ENCODE results near the gene SKOR1.

Gene SKOR1

DNA sequence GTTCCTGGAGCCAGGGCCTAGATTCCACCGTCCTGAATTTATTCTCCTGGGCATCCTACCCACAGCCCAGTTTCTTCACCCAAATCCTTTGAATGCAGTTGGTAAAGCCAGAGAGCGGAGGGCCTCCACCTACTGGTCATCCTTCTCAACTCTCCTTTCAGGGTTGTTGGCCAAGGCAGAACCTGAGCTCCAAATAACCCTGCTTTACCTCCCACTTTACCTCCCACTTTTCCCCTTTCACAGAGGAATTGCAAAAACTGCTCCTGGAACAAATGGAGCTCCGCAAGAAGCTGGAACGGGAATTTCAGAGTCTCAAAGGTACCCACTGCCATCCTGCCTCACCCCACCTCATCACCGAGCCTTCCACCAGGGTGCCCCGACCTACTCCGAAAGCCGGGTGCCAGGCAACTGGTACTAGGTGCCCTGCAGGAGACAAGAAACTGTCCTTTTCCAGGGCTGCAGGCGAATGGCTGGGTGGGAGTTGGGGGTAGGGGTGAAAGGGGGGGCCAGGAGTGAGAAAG is 6.8 kb downstream of the SKOR1 start:
- peak; percentile 49 for DNase-seq (ENCODE audit: low spot score)

DNA sequence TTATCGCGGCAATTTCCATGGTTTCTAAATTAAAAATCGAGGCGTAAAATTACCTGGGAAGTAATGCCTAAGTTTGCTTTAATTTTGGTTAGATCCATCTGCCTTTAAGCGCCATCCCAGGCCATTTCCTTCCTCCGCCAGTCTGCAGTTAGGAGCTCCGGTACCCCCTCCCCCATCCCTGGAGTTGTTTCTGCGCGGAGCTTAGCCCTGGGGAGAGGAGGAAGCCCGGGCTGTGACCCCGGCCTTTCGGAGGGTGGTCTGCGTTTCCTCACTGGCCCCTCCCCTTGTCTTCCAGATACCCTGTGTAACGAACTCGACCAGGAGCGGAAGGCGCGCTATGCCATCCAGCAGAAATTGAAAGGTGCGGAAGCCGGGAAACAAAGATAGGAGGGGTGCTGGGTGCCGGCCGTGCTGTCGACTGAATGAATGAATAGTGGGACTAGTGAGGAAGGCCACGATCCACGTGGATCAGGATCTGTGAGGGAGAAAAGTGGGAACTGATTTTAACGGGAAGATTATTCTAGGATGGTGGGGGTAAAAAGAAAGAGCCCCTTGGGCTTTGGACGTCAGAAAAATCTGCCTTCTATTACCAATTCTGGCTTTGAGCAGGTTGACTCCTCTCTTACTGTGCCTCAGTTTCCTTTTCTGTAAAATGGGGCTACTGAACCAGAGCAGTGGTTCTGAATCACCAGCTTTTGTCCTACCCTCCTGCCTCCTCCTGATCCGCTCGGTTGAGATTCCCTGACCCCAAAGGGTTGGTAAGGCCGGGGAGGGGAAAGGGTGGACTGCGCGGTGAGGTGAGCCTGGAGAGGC is 7.8 kb downstream of the SKOR1 start:
- no peak for DNase-seq (ENCODE audit: low spot score)

DNA sequence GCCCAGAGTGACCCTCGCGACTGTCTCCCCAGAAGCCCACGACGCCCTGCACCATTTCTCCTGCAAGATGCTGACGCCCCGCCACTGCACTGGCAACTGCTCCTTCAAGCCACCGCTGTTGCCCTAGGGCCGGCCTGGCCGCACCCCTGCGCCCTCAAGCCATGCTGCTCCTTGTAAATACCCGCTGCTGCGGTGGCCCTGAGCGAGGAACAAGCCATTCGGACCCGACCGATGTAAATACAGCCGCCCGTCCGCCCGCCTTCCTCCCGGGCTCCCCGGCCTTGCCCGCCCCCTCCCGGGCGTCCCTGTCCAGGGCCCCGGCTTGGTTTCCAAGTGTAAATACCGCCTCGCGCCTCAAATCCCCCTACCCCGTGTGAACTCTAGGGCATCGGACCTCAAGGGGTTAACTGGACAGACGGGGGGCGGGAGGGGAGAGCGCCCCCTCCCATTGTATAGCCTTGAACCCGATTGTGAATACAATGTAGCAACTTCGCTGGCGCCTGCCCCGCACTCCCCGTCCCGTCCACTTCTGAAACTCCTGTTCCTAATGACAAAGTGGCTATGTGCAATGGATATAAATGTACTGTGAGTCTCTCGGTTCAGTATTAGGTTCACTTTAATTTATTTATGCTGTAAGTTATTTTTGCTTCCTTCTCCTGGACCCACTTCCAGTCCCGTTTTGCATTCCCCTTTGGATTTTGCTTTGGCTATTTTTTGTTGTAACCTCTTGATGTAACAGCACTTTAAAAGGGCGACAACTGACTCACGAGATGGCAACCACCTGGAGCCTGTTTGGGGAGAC is 8.6 kb downstream of the SKOR1 start:
- peak; percentile 31 for DNase-seq (ENCODE audit: low spot score)

DNA sequence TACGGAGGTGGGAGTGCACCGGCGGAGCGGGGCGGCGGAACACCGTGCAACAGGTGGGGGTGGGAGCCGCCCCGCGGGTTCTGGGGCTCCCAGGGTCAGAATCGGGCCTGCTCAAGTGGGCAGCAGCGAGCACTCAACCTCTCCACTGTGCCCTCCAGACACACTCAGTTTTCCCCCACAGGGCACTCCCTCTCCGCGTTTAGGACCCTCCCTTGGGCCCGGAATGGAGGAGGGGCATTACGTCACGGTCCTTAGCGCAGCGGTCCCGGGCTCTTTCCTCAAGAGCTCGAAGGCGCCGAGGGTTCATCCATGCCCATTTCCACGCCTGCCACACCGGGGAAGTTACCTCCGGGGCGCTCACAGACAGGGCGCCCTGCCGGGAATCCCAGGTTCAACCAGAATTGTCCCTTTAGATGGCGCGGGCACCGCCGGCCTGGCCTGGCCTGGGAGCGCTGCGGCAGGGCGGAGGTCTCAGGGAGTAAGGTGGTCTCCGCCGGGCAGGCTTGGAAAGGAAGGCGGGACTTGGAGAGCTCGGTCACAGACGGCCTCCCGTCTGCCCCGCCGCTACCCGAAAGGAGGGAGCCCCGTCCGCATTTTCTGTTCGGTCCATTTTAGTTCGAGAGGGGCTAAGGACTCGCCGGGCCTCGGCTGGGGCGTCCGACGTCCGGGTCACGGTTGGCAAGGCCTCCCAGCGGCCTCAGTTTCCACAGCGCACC is 9.4 kb downstream of the SKOR1 start:
- no peak for DNase-seq (ENCODE audit: low spot score)

DNA sequence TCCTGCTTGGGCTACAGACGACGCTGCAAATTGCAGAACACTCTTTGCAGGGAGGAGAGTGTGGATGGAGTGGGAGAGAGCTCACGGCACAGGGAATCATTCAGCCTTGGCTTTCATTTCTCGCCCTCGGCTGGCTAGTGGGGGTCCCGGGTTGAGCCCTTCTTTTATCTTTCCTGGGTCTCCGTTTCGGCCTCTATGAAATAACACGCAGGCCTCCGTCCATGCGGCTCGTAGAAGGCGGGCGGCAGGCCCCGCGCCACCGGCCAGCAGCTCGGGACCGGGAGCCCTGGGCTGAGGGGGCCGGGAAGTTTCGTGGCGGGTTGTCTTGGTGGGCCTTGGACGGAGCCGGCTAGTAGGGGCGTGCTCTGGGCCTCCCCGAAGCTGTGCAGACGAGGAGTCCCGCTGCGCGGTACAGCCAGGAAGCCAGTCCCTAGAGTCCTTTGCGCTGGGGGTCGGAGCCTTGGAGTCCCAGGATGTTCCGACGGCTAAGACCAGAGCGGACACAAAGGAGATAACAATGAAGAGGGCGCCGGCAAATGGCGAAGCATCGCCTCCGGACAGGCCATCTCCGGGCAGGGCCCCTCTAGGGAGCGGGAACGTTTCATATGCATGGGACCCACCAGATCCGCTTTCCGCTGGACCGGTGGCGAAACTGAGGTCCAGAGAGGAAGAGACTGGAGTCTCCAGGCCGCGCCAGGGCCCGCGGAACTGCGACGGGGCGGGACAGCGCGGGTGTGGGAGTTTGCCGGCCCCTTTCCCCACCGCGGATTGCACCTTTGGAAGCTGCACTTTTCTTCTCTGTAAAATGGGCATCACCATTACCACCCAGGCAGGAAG is 10.2 kb downstream of the SKOR1 start:
- DNase-seq (ENCODE audit: low spot score): no peak

DNA sequence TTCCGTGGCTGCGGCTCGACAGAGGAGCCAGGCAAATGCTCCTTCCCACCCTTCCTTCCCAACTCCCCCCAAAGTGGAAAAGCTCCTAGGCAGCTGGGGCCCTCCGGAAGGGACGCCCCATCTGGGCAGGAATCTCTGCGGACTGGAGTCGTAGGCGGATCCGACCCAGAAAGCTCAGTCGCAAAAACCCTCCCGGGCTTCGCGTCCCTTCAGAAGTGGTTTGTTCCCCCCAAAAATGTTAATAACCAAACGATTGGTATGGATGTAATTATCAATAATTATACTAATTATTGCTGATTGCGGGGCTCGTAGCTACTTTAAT is 10.8 kb downstream of the SKOR1 start:
- no peak for DNase-seq (ENCODE audit: low spot score)

DNA sequence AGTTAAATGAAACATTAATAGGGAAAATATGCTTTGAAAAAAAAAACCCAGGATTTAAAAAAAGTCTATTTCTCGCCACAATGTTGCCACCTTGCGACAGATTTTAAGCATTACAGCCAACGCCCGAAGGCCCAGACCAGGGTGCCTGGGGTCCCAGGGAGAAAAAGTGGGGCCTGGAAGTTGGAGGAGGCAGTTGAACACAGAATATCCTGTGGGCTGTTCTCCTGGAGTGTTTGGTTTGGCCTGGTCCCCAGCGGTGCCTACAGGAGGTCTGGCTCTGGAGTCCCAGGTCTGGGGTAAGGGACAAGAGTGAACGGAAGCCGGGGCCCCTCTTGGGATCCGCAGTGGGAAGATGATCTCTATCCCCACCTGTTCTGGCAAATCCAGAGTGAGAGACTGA is 11.2 kb downstream of the SKOR1 start:
- peak; percentile 44 for DNase-seq (ENCODE audit: low spot score)

DNA sequence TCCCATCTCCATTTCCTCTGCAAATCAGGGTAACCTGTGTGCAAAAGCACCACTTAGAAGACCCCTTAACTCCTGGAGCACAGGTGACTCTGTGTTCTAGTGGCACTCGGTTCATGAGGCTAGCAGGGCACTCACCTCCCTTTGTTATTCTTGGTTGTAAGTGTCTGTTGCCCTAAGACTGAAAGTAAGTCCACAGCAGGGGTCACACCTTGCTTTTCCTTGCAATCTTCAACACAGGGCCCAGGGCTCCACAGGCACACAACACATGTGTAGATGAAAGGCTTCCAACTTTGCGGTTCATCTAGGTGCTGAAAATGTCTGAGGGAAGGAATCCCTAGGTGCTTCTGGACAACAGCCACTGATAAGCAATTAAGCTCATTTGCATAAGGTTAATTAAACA is 11.6 kb downstream of the SKOR1 start:
- no peak for DNase-seq (ENCODE audit: low spot score)

DNA sequence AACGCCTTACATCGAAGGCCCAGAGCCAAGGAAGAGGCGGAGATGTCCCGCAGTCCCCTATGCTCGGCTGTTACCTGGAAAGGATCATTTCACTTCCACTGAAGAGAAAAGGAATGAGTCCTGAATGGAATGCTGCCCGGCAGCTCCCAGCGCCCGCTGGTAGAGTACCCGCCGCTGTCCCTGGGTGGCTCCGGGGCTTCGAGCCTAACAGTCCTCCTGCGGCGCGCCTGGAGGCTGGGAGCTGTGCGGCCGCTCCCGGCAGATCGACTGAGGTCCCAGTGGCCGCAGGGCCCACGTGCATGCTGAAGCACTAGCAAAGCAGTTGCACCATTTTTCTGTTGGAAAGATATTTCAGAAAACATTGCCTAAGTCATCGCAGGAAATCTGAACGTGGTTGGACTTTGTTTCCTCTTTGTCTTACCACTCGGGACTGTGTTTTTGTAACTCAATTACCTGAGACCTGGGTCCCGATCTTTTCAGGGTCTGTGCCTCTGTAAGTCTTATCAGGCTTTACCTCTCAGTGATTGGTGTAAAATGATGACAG is 13.6 kb downstream of the SKOR1 start:
- DNase-seq (ENCODE audit: low spot score): peak; percentile 78

DNA sequence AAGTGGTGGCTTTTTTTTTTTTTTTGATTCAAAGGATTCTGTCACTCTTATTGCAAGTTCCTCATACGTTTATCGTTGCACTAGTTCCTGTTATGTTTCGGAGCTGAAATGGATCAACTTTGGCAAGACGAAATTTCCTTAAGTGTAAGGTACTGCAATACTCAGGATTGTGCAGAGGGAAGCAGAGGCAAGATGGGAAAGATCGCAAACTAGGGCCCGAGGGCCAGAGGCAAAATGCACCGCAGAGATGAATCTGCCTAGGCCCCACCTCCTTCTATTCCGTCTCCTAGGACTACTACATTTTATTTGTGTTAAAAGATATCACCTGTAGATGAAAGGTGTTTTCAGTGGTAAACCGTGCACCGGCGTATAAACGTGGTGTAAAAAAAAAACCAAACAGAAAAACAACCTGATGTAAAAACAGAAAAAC is 14.2 kb downstream of the SKOR1 start:
- peak; percentile 69 for DNase-seq (ENCODE audit: low spot score)

DNA sequence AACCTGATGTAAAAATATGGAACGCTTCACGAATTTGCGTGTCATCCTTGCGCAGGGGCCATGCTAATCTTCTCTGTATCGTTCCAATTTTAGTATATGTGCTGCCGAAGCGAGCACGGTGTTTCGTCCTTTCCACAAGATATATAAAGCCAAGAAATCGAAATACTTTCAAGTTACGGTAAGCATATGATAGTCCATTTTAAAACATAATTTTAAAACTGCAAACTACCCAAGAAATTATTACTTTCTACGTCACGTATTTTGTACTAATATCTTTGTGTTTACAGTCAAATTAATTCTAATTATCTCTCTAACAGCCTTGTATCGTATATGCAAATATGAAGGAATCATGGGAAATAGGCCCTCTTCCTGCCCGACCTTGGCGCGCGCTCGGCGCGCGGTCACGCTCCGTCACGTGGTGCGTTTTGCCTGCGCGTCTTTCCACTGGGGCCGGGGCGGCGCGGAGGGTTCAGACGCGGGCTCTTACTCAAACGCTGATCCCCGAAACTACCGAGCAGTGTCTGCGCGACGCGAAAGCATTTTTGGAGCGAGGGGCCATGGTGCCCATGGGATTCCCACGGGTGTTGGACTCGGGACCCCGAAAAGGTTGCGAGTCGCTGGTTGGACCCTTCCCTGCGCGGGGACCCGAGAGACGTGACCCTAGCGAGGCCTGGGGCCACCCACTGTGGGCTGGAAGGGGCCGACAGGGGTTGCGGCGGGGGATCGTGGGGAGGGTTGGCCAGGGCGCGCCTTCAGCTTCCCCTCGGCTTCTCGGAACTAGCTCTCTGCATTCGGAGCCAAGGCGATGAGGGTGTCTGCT is 14.8 kb downstream of the SKOR1 start, which contains the start of gene RNU6-1:
Gene RNU6-1 (minus strand): TSS at position 117 of the 820 bp plus-strand sequence.
- DNase-seq (ENCODE audit: low spot score): peak; percentile 93

DNA sequence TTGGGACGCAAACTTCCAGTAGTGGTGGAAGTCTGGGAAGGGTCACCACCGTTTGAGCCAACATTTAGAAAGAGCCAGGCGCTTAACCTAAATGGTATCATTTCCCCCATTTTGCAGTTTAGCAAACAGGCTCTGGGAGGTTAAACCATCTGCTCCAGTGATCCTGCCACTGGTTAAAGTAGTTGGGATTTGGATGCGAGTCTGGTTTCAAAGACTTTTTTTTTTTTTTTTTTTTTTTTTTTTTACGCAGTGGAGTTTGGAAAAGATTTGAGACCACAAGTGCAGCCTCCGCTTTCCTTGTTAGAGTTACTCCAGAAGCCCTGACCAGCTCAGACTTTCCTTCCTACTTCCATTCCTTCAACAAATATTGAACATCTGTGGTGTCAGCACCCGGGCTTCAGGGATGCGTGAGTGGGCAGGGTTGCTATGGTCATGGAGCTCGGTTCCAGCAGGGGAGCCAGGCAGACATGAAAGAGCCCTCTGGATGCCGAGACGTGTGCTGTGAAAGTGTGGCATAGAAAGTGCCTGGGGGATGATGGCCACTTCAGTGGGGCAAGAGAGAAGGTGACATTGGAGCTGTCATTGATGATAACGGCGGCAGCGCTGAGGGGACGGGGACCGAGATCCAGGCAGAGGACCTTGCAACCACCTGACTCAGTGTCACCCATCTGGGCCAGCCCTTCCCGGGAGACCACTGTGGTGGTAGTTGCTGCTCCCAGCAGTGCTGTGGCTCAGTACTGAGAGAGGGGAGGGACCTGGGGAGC is 15.6 kb downstream of the SKOR1 start:
- DNase-seq (ENCODE audit: low spot score): peak; percentile 53

DNA sequence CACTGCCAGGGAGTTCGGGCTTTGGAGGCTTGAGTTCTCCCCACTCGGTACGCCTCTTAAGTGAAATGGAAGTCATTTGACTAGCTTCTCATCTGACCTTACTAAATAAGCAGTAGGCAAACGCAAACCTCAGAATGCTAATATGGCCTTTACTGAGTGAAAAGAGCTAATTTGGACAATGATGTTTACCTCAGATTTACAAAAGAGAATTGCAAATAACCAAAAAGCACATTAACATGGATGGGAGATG is 16.1 kb downstream of the SKOR1 start:
- no peak for DNase-seq (ENCODE audit: low spot score)

DNA sequence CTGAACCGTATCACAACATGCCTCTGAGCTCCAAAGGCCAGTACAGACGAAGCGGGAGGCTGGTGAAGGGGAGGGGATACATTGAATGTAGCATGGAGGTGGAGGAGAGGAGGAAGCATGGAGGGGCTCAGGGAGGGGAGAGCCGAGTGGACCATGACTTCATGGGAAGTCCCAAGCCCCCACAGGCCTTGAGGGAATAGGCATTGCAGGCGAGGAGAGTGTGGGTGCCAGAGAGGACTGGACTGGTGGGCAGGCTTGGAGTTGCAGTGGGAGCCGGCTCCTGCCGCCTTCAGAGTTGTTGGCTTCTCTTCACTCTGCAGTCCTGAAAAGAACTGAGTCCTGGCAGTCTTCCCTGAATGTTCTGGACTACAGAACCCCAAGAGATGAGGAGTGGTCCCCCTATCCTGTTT is 17.8 kb downstream of the SKOR1 start:
- no peak for DNase-seq (ENCODE audit: low spot score)

DNA sequence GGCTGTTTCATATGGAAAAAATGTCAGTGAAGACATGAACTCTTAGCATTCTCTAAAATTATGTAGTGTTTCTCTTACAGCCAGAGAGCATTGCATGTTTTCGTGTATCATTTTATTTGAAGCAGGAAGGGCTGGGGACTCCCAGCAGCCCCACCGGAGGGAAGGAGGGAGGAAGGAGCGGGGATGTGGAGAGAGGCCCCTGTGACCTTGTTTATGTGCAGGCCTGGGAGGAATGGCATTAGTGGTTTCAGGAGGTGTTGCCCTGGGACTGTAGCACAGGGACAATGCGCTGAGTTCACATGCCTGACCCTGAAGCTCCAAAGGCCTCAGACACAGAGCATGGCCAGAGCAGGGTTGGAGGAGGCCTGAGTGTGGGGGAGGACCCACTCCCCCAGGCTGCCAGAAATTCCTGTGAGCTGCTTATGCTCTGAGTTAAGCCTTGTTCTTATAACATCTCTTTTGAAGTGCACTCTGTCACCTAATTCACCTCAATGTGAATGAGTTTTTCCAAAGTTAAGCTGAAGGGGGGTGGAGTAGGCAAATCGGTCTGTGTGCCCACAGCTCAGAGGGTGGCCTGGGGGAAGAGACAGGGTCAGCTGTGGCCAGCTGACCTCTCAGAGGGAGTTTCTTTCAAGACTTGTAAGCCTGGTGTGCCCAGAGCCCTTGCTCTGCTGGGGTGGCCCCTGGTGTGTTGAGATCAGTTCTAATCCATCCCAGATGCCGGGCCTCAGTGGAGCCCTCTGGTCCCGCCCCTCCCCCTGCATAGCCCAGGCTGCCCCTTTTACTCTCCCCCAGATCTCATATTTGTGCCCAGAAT is 18.5 kb downstream of the SKOR1 start:
- DNase-seq (ENCODE audit: low spot score): peak; percentile 31

DNA sequence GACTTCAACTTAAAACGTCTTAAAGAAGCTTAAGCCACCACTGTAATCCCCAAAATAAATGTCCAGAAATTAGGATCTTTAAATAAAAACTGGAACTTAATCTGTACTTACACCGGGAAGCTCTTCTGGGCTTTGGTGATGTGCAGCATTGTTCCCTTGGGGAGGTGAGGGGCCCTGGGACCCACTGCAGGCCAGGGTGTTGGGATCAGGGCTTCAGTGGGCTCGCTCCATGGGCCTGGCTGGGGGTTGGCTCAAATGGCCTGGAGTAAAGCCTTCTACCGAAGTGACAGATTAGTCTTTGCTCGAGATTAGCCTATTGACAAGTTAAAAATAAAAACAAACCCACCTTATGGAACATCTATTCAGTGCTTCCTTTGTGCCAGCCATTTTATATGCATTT is 20.7 kb downstream of the SKOR1 start:
- DNase-seq (ENCODE audit: low spot score): no peak

DNA sequence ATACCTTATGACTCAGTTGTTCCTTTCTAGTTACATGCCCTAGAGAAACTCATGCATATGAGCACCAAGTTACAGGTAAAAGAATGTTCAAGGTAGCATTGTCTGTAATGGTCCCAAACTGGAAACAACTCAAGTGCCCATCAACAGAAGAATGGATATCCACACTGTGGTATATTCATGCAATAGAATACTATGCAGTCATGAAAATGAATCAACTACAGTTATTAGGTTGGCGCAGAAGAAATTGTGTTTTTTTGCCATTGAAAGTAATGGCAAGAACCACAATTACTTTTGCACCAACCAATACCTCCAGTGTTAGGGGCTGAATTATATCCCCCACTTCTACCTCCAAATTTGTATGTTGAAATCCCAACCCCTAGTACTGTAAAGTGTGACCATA is 24.2 kb downstream of the SKOR1 start:
- DNase-seq (ENCODE audit: low spot score): no peak

DNA sequence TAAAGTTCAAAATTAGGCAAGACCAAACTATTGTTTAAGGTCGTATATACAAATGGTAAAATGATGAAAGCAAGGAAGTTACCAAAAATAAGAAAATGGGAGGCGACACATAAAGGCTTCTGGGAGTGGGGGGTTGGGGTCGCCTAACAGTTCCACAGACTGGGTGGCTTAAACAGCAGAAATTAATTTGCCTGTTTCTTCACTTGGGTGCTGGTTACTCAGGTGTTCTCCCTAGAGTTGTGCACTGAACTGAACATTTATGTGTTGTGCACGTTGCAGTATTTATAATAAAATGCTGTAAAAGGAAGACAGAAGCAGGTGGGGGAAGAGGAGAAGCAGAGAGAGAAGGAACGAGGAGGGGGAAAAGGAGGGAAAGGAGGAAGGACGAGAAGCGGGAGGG is 25.0 kb downstream of the SKOR1 start:
- no peak for DNase-seq (ENCODE audit: low spot score)

DNA sequence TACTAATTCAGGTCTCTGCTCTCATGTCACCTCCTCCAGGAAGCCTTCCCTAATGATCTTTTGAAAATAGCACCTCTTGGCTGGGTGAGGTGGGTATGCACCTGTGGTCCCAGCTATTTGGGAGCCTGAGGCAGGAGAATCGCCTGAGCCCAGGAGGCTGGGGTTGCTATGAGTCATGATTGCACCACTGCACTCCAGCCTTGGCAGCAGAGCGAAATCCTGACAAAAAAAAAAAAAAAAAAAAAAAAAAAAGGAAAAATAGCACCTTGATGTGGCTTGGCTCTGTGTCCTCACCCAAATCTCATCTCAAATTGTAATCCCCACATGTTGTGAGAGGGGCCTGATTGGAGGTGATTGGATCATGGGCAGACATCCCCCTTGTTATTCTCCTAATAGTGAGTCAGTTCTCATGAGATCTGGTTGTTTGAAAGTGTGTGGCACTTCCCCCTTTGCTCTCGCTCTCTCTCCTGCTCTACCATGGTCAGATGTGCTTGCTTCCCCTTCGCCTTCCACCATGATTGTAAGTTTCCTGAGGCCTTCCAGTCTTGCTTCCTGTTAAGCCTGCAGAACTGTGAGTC is 25.8 kb downstream of the SKOR1 start:
- DNase-seq (ENCODE audit: low spot score): peak; percentile 57

All from kidney tubule cell (primary cell).